Right ventricle myocardium superior (tissue), 1 donor: Measurements from ENCODE around the gene KLHL14. TPM values are rescaled to one million over a fixed set of nuclear protein-coding genes. Genes with fewer than 3 reads are reported as not detected.

Experiments used
- ATAC-seq: fragments of 200-7000 bp; cut with Tn5 transposase; one replicate; pipeline ENCODE4 v1.9.1; 2020; ENCODE audit warnings: mild to moderate bottlenecking; ENCODE audit not compliant: poor library complexity
- DNase-seq: peaks from one replicate; pipeline ENCODE4 v3.0.0-alpha.2; 2020
- intact Hi-C: fragments of 100-400 bp; cut with DNase I; formaldehyde crosslinking; loops from one replicate; pipeline ENCODE4 v1.11.2; 2022
- total RNA-seq: library from RNA; stranded (reverse); fragmentation: NEBNext Ultra II Directional; extraction: Animal tissue kit (Norgen Biotek cat#: 25700); gene quantifications from one replicate; pipeline ENCODE4 v1.2.1, GENCODE V29; 2021
- donor health status: DM: no; HTN: yes; CAD: no; lungs with severe emphysema.

KLHL14 gene
- total RNA-seq, 1 donor from 2014 or later, result not detected

DNA sequence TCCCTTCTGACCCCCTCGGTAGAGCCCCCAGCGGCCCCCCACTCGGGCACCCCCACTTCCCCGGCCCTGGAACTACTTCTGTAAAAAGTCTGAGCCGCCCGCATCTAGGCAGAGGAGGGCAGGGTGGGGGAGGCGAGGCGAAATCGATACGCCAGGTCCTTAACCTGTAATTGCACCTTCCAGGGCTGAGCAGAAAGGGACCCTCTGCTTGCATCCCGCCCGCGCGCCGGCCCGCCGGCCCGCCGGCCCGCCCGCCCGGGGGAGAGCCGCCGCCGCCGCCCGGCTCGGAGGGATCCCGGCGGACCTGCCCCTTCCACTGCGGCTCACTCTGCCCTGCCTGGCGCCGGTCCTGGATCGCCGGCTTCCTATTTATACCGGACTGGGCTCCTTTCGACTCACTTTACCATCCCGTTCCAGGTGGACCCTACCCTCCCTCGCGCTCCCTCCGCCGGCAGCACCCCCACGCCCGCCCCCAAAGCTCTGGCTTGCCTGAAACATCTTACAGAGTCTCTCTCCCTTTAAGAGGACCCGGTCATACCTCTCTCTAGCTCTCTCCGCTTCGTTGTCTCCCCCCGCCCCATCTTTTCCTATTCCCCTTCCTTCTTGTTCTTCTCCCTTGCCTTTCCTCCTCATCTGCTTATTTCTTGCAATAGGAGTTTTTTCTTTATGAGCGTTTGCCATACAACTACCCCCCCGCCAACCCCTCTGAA is 797 bp downstream of the KLHL14 start:
- DNase-seq (no peak), ATAC-seq (peak; percentile 31)
- intact Hi-C loops, result no loop called here

DNA sequence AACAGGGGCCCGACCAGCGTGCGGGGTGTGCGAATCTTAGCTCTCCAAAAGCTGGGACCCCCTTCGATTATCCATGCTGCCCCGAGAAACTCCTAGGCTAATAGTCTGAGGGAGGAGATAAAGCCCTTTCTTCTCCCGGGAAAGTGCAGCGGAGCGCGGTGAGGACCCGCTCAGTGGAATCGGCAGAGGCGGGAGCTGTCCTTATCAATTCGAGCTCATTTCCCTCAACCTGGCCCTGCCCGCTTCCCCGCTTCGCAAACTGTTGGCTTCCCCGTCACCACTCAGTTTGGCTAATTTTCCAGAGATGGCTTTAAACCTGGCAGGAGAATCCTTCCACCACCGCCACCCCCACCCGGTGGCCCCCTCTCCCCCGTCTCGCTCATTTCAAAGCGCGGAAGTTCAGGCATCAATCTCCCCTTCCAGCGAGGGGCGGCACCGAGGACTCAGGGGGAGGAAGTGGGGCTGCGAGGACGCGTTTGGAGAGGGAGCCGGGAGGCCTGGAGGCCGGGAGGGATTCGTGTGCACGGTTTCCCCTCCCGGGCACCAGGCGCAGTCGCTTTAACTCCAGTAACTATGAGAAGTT is 1.6 kb downstream of the KLHL14 start:
- ATAC-seq (no peak), DNase-seq (no peak)
- intact Hi-C loops, result no loop called here

DNA sequence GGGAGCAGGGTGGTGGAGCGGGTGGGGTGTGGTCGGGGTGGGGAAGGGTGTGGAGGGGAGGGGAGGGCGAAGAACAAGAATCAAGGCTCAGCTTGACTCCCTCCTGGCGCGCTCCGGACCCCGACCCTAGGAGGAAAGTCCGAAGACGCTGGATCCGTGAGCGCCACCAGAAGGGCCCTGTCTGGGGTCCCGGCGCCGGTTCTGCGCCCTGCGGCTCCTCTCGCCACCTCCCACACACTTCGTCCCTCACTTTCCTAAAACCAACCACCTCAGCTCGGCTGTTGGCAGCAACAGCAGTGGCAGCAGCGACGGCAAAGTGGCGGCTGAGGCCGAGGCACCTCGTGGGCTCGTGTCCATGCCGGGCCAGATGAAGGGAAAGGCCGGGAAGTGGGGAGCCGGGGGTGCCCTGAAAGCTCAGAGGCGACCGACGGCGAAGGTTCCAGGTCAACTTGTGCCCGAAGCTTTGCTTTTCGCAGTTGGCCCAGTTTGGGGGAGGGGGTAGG is 2.1 kb downstream of the KLHL14 start:
- no peak for DNase-seq
- intact Hi-C loops, result no loop called here
- ATAC-seq, result no peak

DNA sequence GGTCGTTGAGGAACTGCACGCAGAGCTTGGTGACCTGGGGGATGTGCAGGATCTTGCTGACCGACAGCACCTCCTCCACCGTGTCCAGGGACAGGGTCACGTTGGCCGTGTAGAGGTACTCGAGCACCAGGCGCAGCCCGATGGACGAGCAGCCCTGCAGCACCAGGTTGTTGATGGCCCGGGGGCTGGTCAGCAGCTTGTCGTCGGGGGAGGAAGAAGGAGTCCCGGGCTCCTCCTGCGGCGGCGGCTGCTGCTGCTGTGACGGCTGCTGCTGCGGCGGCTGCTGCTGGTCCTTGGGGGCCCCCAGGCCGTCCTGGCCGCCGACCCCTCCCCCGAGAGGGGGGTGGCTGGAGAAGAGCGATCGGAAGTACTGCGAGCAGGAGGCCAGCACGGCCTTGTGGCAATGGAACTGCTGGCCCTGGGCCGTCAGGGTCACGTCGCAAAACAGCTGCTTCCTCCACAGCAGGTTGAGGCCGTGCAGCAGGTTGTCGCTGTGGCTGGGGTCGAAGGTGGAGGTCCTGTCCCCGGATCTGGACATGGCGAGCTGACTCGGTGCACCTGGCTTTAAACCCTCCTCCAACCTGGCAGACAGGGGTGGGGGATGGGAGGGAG is 2.7 kb downstream of the KLHL14 start:
- no peak for ATAC-seq

DNA sequence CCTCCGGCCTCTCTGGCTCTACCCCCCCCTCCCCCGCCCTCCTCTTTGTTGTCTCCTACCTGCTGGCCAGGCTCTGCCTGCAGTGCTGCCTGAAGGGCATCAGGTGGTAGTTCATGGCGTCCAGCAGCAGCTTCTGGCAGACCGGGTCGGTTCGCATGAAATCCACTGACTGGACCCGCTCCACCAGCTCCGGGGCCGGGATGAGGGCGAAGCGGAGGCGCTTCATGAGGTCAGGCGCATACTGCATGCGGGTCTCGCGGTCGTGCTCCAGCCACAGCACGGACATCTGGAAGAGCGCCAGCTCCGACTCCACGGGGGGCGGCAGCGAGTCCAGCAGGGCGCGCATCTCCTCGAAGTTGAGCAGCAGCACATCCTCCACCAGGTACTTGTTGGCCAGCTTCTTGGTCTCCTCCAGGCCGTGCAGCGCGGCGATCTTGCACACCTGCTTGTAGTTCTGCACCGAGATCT is 3.2 kb downstream of the KLHL14 start:
- ATAC-seq, result no peak
- no peak for DNase-seq

More for the DNA sequence above, 2.7 kb downstream of the KLHL14 start:
- no peak for DNase-seq
- intact Hi-C loops, result no loop called here

DNA sequence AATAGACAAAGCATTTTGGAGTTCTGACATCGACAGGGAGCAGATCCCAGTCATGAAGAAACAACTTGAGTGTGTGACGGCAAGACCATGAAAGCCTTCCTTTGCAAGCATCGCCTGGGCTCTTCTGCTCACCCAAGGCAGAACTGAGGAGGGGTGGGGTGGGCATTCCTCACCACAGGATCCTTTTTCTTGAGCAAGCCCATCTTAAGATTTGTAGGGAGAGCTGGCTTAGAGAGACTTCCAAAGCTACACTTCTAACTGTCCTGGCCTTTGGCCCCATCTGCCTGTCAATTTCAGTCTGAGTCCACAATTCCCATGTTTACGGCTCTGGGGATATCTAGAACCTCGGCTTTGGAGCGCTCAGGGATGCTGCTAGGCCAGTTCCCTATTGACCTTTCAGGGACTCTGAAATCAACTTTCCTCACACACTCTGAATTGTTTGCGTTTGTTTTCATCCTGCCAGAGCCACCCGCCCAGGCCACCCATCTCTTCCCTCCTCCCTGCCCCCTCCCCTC is 3.7 kb downstream of the KLHL14 start:
- ATAC-seq (no peak), DNase-seq (no peak)
- intact Hi-C loops, result no loop called here

More for the DNA sequence above, 3.2 kb downstream of the KLHL14 start:
- intact Hi-C loops, result no loop called here

DNA sequence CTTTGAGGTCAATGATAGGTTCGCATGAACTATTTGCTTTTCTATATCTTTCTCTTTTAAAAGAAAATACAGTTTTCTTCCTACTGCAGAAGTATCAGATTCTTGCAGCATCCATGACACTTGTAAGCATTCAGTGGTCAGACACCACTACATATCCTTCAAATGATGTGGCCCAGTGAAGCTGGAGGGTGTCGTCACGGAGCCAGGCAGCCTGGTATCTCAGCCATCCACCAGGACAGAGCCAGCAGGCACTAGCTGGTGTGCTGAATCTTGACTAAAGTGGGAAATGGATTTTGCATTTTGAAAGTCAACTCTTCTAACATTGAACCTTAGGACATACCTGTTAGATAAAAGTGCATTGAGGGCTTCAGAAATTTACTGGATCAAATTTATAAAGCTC is 5.4 kb downstream of the KLHL14 start:
- ATAC-seq, result no peak
- DNase-seq, result no peak
- intact Hi-C loops, result no loop called here

DNA sequence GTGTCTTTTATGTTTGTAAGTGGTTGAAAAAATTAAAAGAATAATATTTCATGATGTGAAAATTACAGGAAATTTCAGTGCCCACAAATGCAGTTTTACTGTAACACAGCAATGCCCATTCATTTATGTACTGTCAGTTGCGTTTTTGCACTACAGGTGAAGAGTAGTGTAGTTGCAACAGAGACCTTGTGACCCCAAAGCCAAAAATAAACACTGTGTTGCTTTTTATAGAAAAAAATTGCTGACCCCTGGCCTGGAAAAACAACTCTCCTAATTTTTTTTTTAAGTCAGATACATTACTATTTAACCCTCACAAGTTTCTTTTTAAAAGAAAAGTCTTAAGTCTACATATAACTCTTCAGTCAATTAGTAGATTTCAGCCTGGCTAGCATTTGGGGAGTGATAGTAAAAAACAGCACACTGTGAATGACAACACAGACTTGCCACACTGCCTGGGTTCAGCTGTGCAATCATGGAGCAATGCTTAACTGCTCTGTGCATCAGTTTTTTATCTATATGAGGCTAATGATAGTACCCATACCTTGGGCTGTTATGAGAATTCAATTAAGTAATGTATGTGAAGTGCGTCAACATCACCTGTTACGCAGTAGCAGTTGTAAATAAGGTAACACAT is 8.1 kb downstream of the KLHL14 start:
- intact Hi-C loops, result no loop called here
- DNase-seq, result no peak
- no peak for ATAC-seq

DNA sequence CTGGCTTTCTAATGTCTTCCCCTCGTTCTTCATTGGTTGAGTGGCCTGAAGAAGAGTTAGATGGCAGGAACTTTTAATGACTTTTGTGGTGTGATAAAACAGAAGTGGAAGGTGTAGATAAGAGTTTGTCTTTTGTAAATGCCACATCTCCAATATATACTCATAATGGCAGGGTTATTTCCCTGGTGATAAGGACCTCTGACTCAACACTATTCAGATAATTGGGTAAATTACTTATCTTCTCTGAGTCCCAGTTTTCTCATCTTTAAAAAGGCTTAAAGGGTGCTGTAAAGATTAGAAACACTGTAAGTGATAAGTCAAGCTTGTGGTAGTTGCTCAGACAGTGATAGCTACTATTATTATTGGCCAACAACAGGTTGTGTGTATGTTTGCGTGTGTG is 9.5 kb downstream of the KLHL14 start:
- ATAC-seq (no peak), DNase-seq (no peak)
- intact Hi-C loops, result no loop called here

DNA sequence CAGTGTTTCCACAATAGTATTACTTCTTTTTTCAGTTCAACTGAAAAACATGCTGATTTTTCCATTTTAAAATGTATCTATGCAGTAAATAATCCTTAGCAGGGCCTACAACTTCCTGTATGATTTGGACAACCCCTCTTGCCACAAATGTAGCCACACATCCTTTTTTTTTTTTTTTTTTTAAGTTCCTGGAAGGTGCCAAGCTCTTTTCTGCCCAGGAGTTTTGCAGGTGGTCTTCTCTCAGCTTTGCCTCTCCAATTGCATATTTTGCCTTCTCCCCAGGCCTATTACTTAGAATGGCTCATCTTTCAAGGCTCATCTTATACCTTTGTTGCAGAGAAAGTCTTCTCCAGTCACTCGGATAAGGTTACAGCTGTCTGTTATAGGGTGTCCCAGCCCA is 11.6 kb downstream of the KLHL14 start:
- ATAC-seq (no peak), DNase-seq (no peak)
- intact Hi-C loops, result no loop called here

DNA sequence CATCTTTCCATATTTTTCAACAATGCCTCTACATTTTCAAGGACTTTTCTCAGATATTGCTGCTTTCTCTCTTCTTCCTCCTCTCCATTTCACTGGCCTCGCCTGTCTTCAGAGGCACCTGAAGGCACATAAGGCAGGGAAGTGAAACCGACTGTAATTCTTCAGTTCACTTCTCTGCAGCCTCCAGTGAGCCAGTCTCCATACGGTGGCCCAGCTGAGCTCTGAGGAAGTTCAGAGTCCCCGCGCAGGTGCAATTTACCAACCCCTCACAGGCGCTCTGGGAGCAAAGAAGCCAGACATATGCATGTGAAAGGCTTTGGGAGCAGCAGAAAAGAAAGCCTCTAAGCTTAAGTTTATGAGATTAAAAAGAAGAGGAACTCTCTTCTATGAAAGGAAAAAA is 12.4 kb downstream of the KLHL14 start:
- ATAC-seq, result no peak
- intact Hi-C loops, result no loop called here

DNA sequence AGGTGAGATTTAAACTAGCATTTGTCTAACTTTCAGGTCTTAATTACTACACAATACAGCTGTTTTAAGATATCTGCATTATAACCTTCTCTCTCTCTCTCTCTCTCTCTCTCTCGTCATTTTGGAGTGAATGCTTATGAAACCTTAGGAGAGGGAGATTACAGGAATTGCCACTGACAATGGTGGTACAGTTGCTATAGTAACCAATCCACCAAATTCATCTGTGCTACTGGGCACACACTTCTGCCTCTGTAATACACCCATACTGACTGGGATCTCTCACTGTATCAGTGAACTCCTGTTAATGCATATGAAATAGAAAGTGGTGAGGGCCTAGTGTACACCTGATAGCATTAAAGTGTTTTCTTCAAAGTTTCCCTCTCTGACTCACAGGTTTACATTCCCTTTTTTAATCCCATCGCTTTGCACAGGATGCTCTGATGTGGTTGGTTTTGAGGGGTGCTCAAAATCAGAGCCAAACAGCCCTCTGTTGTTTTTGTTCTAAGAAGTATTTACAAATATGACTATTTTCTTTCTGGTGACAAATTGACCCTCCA is 13.1 kb downstream of the KLHL14 start:
- DNase-seq, result no peak
- intact Hi-C loops, result no loop called here
- ATAC-seq, result no peak

More for the DNA sequence above, 12.4 kb downstream of the KLHL14 start:
- no peak for DNase-seq

DNA sequence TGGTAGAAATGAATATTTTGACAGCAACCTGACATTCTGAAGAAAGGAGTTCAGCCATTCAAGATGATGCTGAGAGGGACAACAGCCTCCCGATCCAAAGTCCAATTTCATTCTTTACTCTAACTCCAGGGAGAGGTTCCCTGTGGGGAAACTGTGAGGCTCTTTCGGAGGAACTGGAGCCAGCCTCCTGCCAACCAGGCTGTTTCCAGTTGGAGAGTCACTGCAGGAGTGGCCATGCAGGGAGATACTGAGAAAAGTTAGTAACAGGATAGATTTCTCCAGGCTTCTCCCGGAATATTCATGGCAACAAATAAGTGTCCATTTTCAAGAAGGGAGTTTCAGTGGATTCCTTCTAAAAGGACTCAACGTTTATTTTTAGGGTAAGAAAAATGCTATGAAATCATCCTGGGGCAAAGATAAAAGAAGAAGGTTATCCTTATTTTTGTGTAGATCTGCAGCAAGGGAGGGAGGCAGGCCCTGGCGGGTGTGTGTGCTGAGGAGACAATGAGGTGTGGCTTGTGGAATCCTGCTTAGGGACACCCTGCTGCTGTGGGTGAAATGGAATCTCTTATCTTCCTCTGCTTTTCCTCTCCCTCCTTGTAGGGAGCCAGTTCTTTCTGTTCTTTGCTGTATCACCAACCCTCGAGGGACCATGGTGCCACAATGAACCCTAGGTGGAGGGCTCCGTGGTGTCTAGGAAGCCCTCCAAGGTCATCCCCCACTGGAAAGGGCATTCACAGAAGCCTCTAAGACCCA is 18.1 kb downstream of the KLHL14 start:
- no peak for ATAC-seq
- intact Hi-C loops, result no loop called here

DNA sequence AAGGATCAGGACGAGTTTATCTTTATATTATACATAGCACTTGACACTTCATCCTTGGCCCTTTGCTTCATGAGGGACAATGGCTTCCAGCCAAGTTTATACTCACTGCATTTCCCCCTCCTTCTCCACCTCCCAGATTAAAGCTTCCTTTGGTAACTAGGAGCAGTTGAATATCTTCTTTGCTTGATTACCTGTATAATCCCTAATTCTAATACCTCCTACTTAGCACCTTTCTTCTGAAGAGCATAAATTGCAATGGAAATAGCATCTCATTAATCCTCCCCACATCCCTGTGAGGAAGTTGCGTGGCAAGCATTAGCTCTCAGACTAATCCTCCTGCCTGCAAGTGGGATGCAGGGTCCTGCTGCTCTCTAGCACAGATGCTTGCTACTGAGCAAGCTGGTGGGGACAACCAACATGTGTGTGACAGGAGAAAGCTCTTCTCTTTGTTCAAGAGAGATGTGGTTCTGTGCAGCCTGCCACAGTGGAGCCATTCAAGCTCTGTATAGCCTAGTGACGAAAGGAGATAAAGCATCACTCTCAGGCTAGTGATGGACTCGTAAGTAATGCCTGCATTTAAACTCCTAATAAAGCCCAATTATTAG is 19.1 kb downstream of the KLHL14 start:
- intact Hi-C loops, result no loop called here
- ATAC-seq (no peak), DNase-seq (no peak)

More for the DNA sequence above, 18.1 kb downstream of the KLHL14 start:
- DNase-seq, result no peak

DNA sequence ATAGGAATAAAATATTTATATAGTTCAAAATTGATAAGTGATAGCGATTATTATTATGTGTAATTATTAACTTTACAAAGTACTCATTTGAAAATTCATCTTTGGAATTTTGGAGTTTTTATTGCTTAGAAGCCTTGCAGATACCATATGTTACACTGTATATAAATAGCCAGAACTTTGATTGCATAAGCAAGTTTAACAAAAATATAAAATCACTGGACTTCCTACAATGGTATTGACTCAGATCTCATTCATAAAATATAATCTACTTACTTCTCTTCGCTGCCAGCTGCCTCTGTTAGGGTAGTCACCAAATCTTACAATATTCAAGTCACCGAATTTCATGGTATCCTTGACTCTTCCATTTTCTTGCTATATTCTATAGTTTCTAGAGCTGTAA is 22.5 kb downstream of the KLHL14 start:
- intact Hi-C loops, result no loop called here
- DNase-seq (no peak), ATAC-seq (no peak)

DNA sequence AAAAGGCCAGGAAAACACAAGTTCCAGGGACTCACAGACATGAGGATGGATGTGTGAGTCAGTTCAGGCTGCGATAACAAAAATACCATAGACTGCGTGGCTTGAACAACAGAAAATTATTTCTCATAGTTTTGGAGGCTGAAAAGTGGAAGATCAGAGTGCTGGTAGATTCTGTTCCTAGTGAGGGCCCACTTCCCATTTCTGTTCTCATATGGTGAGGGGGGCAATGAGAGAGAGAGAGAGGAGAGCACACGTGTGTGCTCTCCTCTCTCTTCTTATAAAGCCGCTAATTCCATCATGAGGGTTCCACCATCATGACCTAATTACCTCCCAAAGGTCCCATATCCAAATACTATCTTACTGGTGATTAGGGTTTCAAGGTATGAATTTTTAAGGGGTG is 23.0 kb downstream of the KLHL14 start:
- intact Hi-C loops, result no loop called here
- DNase-seq, result no peak
- no peak for ATAC-seq

DNA sequence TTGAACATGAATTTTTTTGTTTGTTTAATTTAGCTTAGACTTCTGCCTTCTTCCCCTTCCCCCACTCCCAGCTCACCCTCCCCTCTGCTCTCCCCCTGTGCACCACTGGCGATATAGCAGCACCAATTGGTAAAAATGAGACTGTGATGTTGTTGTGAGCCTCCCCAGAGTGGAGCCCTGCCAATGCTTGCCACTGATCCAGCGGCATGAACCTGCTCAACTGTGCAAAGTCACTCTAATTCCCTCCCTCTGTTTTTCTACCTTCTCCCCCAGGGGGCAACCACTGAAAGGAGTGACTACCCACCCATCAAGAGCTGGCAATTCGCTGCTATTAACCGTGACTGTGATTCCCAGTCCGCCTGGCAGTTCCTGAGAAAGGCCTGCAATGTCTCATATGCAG is 30.2 kb downstream of the KLHL14 start:
- DNase-seq (no peak), ATAC-seq (no peak)
- intact Hi-C loops, result no loop called here

DNA sequence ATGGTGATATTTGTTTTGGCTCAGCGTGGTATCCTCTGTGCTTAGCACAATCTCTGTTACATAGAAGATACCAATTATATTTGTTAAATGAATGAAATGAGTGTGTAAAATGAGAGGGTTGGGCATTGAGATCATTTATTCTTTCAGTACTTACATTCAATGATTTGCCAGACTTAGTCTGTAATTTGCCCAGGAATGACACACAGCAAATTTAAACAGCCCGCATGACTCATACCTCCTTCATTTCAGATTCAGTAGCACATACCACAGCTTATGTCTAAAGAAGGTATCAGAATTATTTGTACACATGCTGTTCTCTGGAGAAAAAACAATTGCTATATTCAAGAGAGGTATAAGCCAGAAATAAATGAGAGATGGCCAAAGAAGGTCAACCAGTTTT is 37.0 kb downstream of the KLHL14 start:
- intact Hi-C loops, result no loop called here
- DNase-seq (no peak), ATAC-seq (no peak)
